ENCODE measurements around the gene ENAH. TPM values are rescaled to one million over a fixed set of nuclear protein-coding genes. Genes with fewer than 3 reads are reported as not detected.

The ENAH gene
- total and polyA plus RNA-seq, 4 donors, result 15.5 to 89.4 (median 48.4) TPM

DNA sequence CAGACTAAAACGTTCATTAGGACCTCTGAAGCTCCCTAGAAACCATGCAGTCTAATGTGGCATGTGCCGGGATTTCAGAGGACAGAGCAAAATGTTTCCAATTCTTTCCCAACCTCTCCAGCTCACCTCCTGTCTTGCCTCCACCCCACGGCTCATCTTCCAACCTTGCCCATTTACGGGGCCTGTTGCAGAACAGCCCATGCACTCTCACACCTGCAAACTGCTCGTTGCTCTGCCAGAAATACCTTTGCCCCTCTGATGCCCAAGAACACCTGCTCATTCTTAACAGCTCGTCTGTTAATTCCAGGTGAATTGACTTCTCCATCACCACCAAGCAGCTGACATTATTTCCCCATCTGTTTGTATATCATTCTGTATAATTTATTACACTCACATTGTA, 171.2 kb downstream of the ENAH start:
- Histone ChIP-seq H3K9ac (ENCODE audit: insufficient read depth in 1 of 2, low read length in 2 of 2) (no peak overlapping the region), H3K27me3 (ENCODE audit: control insufficient read depth in 3 of 3, insufficient read depth in 3 of 3, low read length in 2 of 3) (no peaks in the 10 kb centered on the region), H3K9me3 (ENCODE audit: control insufficient read depth in 4 of 4, insufficient read depth in 3 of 4, low read length in 3 of 4) (no peaks in the 10 kb centered on the region), H3K4me3 (no peak overlapping the region), H3K36me3 (ENCODE audit: control insufficient read depth in 4 of 4, insufficient read depth in 4 of 4, low read length in 4 of 4) (no peaks in the 10 kb centered on the region), H3K4me1 (ENCODE audit: control insufficient read depth in 5 of 5, insufficient read depth in 5 of 5, low read length in 5 of 5) (peaks cover 0 to 30% (median 11%) of the 10 kb centered on the region in 5 donors), H3K27ac (ENCODE audit: low read depth in 1 of 2, low read length in 1 of 2) (no peak overlapping the region)
- DNase-seq, result no peak
- no peak for ATAC-seq (ENCODE audit: insufficient read depth, low FRiP score)
- WGBS, 2 donors, result 58 to 74% methylated on average over 6 of the region's 6 CpGs
- TF ChIP-seq, protein P1, sequence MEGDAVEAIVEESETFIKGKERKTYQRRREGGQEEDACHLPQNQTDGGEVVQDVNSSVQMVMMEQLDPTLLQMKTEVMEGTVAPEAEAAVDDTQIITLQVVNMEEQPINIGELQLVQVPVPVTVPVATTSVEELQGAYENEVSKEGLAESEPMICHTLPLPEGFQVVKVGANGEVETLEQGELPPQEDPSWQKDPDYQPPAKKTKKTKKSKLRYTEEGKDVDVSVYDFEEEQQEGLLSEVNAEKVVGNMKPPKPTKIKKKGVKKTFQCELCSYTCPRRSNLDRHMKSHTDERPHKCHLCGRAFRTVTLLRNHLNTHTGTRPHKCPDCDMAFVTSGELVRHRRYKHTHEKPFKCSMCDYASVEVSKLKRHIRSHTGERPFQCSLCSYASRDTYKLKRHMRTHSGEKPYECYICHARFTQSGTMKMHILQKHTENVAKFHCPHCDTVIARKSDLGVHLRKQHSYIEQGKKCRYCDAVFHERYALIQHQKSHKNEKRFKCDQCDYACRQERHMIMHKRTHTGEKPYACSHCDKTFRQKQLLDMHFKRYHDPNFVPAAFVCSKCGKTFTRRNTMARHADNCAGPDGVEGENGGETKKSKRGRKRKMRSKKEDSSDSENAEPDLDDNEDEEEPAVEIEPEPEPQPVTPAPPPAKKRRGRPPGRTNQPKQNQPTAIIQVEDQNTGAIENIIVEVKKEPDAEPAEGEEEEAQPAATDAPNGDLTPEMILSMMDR (IDR thresholded peaks at IDR 0.05; ENCODE audit: control extremely low read depth, extremely low read depth), result no peak

DNA sequence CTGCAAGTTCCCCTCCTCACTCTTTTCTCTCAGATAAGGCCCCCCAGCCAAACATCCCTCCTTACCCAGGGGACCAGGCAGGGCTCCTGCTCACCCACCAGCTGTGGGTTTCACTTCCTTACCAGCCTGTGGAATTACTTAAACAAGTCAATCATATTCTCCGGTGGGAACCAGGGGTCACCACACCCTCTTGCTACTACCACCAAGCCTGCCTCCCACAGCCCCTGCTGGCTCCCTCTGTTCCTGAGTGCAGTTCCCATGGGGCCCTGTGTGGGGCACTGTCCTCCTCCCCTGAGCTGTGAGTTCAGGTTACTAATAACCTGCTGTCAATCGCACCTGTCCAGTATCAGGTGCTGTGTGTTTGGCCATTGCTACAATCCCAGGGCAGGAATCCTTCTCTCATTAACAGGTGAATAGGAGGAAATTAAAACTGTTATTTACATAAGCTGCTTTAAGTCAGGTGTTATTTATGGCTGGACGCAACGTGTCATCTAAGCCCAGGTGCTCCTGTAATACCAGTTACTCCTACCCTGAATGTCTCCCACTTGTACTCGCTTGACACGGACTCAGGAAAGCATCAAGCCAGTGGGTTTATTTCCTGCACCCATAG, 172.0 kb downstream of the ENAH start:
- WGBS, 2 donors, result 60 to 65% methylated on average over 6 of the region's 6 CpGs
- Histone ChIP-seq H3K9me3 (ENCODE audit: control insufficient read depth in 4 of 4, insufficient read depth in 3 of 4, low read length in 3 of 4) (no peaks in the 10 kb centered on the region), H3K4me1 (ENCODE audit: control insufficient read depth in 5 of 5, insufficient read depth in 5 of 5, low read length in 5 of 5) (peaks cover 0 to 30% (median 11%) of the 10 kb centered on the region in 5 donors), H3K36me3 (ENCODE audit: control insufficient read depth in 4 of 4, insufficient read depth in 4 of 4, low read length in 4 of 4) (no peaks in the 10 kb centered on the region), H3K9ac (ENCODE audit: insufficient read depth in 1 of 2, low read length in 2 of 2) (no peak overlapping the region), H3K27ac (ENCODE audit: low read depth in 1 of 2, low read length in 1 of 2) (no peak overlapping the region), H3K4me3 (no peak overlapping the region), H3K27me3 (ENCODE audit: control insufficient read depth in 3 of 3, insufficient read depth in 3 of 3, low read length in 2 of 3) (no peaks in the 10 kb centered on the region)
- TF ChIP-seq, protein P1 (IDR thresholded peaks at IDR 0.05; ENCODE audit: control extremely low read depth, extremely low read depth), result peak; percentile 29
- DNase-seq (no peak), ATAC-seq (ENCODE audit: insufficient read depth, low FRiP score) (peak; percentile 64)

GRCh38 chr1:225479996-225480720, 172.8 kb downstream of the ENAH start:
- no peak overlapping the region for H3K9ac ChIP-seq (ENCODE audit: insufficient read depth in 1 of 2, low read length in 2 of 2)
- H3K4me3 ChIP-seq, result no peak overlapping the region
- no peak overlapping the region for H3K27ac ChIP-seq (ENCODE audit: low read depth in 1 of 2, low read length in 1 of 2)
- WGBS, 2 donors, result 88% methylated on average over 21 of the region's 21 CpGs
- ATAC-seq (ENCODE audit: insufficient read depth, low FRiP score), result no peak
- TF ChIP-seq, protein P1 (IDR thresholded peaks at IDR 0.05; ENCODE audit: control extremely low read depth, extremely low read depth), result no peak
- H3K4me1 ChIP-seq (ENCODE audit: control insufficient read depth in 5 of 5, insufficient read depth in 5 of 5, low read length in 5 of 5), result peaks cover 0 to 31% (median 11%) of the 10 kb centered on the region in 5 donors
- no peak for DNase-seq
- H3K36me3 ChIP-seq (ENCODE audit: control insufficient read depth in 4 of 4, insufficient read depth in 4 of 4, low read length in 4 of 4), result no peaks in the 10 kb centered on the region
- H3K27me3 ChIP-seq (ENCODE audit: control insufficient read depth in 3 of 3, insufficient read depth in 3 of 3, low read length in 2 of 3), result no peaks in the 10 kb centered on the region
- H3K9me3 ChIP-seq (ENCODE audit: control insufficient read depth in 4 of 4, insufficient read depth in 3 of 4, low read length in 3 of 4), result no peaks in the 10 kb centered on the region

Data from lung (tissue), 12 donors.